A549 (cell line): ENCODE measurements around the gene SLC35F4. TPM values are rescaled to one million over a fixed set of nuclear protein-coding genes. Genes with fewer than 3 reads are reported as not detected.
"Not testable (repeated sequence)": the region's sequence is repeated elsewhere in the genome, so short reads cannot be mapped to it uniquely, and the experiment has no call there.

Experiments used
- ATAC-seq, 2 experiments: fragments of 200-7000 bp in 1 of 2; fragments of >200 bp in 1 of 2; cut with Nextera tagmentation in 1 of 2; cut with Tn5 transposase in 1 of 2; 3 replicates each; pipeline versions ENCODE4 v1.8.0 to v1.9.1; 2018 to 2020; ENCODE audit warnings: mild to moderate bottlenecking in 1 of 2, moderate library complexity in 1 of 2
- CTCF ChIA-PET: fragments of 300-600 bp; sonication (Branson Sonifier 250); formaldehyde crosslinking; extraction: SDS; loops from one replicate; lab custom pipeline; 2021; ENCODE audit warnings: antibody characterized with exemption, inconsistent platforms; lab: Yijun Ruan, JAX
- POLR2A ChIA-PET: fragments of 350-600 bp; formaldehyde crosslinking; extraction: SDS; loops from one replicate; lab custom pipeline; 2021; ENCODE audit warnings: antibody characterized with exemption, inconsistent platforms; lab: Yijun Ruan, JAX
- DNase-seq, 2 experiments: peaks; one replicate each; pipeline versions ENCODE4 v3.0.0 to v3.0.0-alpha.2; 2011 to 2016; ENCODE audit warnings: low read depth in 1 of 2, low spot score in 1 of 2
- FAIRE-seq: peaks from 2 replicates; lab custom pipeline; 2011; peaks lifted over from hg19 to GRCh38; lab: Jason Lieb, UNC
- H3K27ac ChIP-seq, 2 experiments: fragments of >200 bp; sonication (Bioruptor Twin); formaldehyde crosslinking; 3 replicates each; pipeline ENCODE4 v1.5.1; 2016 to 2017
- H3K4me1 ChIP-seq: fragments of >200 bp; sonication (Bioruptor Twin); formaldehyde crosslinking; 3 replicates; pipeline ENCODE4 v1.6.1; 2016
- H3K4me2 ChIP-seq: fragments of >200 bp; sonication (Bioruptor Twin); formaldehyde crosslinking; 3 replicates; pipeline ENCODE4 v1.6.1; 2016
- H3K4me3 ChIP-seq: fragments of >200 bp; sonication (Bioruptor Twin); formaldehyde crosslinking; 3 replicates; pipeline ENCODE4 v1.5.1; 2016
- H3K9me3 ChIP-seq: fragments of >200 bp; sonication (Bioruptor Twin); formaldehyde crosslinking; 3 replicates; pipeline ENCODE4 v1.6.1; 2016
- CBX2 ChIP-seq: fragments of 200-600 bp; sonication (generic); IDR thresholded peaks from 2 replicates; pipeline ENCODE4 v1.6.1; 2016; ENCODE audit warnings: low read depth, mild to moderate bottlenecking, borderline replicate concordance
- CEBPB ChIP-seq, 2 experiments: fragments of >200 bp in 1 of 2; sonication (Bioruptor Twin) in 1 of 2; formaldehyde crosslinking in 1 of 2; IDR thresholded peaks; 2 replicates each; pipeline ENCODE4 v1.6.1; 2012 to 2016
- CHD2 ChIP-seq: fragments of 150-350 bp; IDR thresholded peaks from 2 replicates; pipeline ENCODE4 v1.6.1; 2014; ENCODE audit warnings: low read length; ENCODE audit not compliant: partially characterized antibody
- EP300 ChIP-seq, 2 experiments: fragments of >200 bp; sonication (Bioruptor Twin); formaldehyde crosslinking; IDR thresholded peaks; 2 replicates in 1 of 2; 3 replicates in 1 of 2; pipeline ENCODE4 v1.6.1; 2016 to 2017
- ESRRA ChIP-seq: fragments of 150-350 bp; IDR thresholded peaks from 2 replicates; pipeline ENCODE4 v1.6.1; 2014; ENCODE audit warnings: mild to moderate bottlenecking, low read length, borderline replicate concordance
- HDAC2 ChIP-seq: fragments of 200-600 bp; sonication (generic); IDR thresholded peaks from 2 replicates; pipeline ENCODE4 v1.6.1; 2016
- NR3C1 ChIP-seq: fragments of >200 bp; sonication (Bioruptor Twin); formaldehyde crosslinking; IDR thresholded peaks from 3 replicates; pipeline ENCODE4 v1.6.1; 2017
- RAD21 ChIP-seq, 2 experiments: fragments of >200 bp in 1 of 2; sonication (Bioruptor Twin) in 1 of 2; formaldehyde crosslinking in 1 of 2; IDR thresholded peaks in 1 of 2; conservative IDR thresholded peaks in 1 of 2; 2 replicates in 1 of 2; 3 replicates in 1 of 2; pipeline ENCODE4 v1.6.1; 2012 to 2018; ENCODE audit warnings: inconsistent platforms in 1 of 2
- RNF2 ChIP-seq: fragments of 200-600 bp; sonication (generic); IDR thresholded peaks from 2 replicates; pipeline ENCODE4 v1.6.1; 2016; ENCODE audit warnings: low read depth, mild to moderate bottlenecking, antibody characterized with exemption, moderate library complexity, borderline replicate concordance
- ZFP36 ChIP-seq: fragments of 450-650 bp; IDR thresholded peaks from 2 replicates; pipeline ENCODE4 v1.6.1; 2014; ENCODE audit warnings: borderline replicate concordance; ENCODE audit not compliant: partially characterized antibody
- WGBS: methylation state at CpG from one replicate; pipeline ENCODE4 v1.1.6; 2017; ENCODE audit errors: missing lambda C conversion rate; 5-methylcytosine and 5-hydroxymethylcytosine counted together
- polyA plus RNA-seq, 4 experiments: library from polyadenylated mRNA; depleted of rRNA in 3 of 4; stranded (reverse); fragments of >200 nt; fragmentation: RNase III in 1 of 4; extraction: RNeasy Plus Mini Kit Qiagen cat#74134 plus additional on column Dnase treatment in 1 of 4; gene quantifications; 2 replicates in 3 of 4; 3 replicates in 1 of 4; pipeline ENCODE4 v1.2.3, GENCODE V29; 2011 to 2017
- TF ChIP-seq, protein P1 (sequence below): IDR thresholded peaks from 2 replicates; pipeline ENCODE4 v1.6.1; 2012; ENCODE audit warnings: low read depth, borderline replicate concordance
- TF ChIP-seq, protein P2 (sequence below): fragments of >200 bp; sonication (Bioruptor Twin); formaldehyde crosslinking; IDR thresholded peaks from 2 replicates; pipeline ENCODE4 v1.6.1; 2016

Gene SLC35F4
- polyA plus RNA-seq, 2 of the 4 experiments (the other 2 are of a cell fraction), result not detected

DNA sequence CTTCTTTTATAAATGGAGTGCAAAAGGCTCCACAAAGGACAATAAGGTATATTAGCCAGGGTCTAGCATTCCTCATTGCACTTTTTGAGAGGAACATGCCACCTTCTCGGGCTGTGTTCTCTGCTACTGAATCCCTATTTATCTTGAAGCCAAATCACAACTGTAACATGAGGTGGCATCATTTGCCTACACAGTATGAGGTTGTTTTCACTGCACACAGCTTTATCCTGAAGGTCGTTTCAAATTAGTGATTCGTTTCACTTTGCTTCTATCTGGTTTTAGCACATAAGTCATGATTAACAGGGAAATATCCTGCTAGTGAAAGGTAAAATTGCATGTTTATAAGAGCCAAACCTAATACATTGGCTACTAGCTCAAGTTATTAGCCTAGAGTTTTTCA, 153.8 kb downstream of the SLC35F4 start:
- TF ChIP-seq CBX2, result no peak
- TF ChIP-seq, all 56 proteins: peak for 0
- CTCF ChIA-PET, result interaction anchor here (1.2 kb wide), 1 partner anchor 18 kb away, joined by 4 read pairs; no protein-coding TSS in a partner anchor
- ATAC-seq (no peak), DNase-seq (no peak), FAIRE-seq (no peak)
- POLR2A ChIA-PET, result no interaction called here
- H3K4me3 ChIP-seq, result no peak overlapping the region
- H3K4me2 ChIP-seq, result no peak overlapping the region
- WGBS, result 0% methylated on average over 3 of the region's 3 CpGs
- H3K4me1 ChIP-seq, result no peaks in the 10 kb centered on the region
- H3K27ac ChIP-seq, result no peak overlapping the region
- H3K9me3 ChIP-seq, result peaks cover 9% of the 10 kb centered on the region; the same call in 1 of the 3 replicates

DNA sequence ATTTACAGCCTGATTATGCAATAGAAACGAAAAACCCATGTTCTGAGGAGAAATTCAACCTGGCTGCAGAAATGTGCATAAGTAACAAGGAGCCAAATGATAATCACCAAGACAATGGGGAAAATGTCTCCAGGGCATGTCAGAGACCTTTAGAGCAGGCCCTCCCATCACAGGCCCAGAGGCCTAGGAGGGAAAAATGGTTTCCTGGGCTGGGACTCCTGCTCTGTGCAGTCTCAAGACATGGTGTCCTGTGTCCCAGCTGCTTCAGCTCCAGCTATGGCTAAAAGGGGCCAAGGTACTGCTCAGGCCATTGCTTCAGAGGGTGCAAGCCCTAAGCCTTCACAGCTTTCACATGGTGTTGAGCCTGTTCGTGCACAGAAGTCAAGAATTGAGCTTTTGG, 156.0 kb downstream of the SLC35F4 start:
- 2% methylated on average over 2 of the region's 2 CpGs for WGBS
- no peak for FAIRE-seq
- no peaks in the 10 kb centered on the region for H3K4me1 ChIP-seq
- H3K9me3 ChIP-seq, result peaks cover 9% of the 10 kb centered on the region; the same call in 1 of the 3 replicates
- H3K4me2 ChIP-seq, result no peak overlapping the region
- ChIA-PET CTCF (interaction anchor here (0.8 kb wide), 1 partner anchor 17 kb away, joined by 3 read pairs; no protein-coding TSS in a partner anchor), POLR2A (no interaction called here)
- no peak overlapping the region for H3K4me3 ChIP-seq
- no peak for DNase-seq
- no peak overlapping the region for H3K27ac ChIP-seq
- peak; percentile 49 for TF ChIP-seq ZFP36
- TF ChIP-seq, protein P1, sequence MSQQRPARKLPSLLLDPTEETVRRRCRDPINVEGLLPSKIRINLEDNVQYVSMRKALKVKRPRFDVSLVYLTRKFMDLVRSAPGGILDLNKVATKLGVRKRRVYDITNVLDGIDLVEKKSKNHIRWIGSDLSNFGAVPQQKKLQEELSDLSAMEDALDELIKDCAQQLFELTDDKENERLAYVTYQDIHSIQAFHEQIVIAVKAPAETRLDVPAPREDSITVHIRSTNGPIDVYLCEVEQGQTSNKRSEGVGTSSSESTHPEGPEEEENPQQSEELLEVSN, result no peak
- ATAC-seq, result no peak

DNA sequence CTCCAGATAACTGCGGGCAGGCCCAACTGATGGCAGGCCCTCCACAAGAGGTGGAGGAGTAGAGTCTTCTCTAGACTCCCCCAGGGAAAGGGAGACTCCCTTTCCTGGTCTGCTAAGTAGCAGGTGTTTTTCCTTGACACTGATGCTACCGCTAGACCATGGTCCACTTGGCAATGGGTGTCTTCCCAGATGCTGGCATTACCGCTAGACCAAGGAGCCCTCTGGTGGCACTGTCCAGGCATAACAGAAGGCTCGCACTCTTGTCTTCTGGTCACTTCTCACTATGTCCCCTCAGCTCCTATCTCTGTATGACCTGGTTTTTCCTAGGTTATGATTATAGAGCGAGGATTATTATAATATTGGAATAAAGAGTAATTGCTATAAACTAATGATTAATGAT, 156.8 kb downstream of the SLC35F4 start:
- CTCF ChIA-PET, POLR2A ChIA-PET: not testable (repeated sequence)

DNA sequence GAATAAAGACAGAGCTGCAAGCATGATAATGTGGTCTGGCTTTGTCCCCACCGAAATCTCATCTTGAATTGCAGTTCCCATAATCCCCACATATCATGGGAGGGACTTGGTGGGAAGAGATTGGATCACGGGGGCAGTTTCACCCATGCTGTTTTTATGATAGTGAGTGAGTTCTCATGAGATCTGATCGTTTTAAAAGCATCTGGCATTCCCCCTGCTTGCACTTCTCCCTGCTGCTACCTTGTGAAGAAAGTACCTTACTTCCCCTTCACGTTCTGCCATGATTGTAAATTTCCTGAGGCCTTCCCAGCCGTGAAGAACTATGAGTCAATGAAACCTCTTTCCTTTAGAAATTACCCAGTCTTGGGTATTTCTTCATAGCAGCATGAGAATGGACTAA, 158.7 kb downstream of the SLC35F4 start:
- no peak overlapping the region for H3K27ac ChIP-seq
- H3K9me3 ChIP-seq, result peaks cover 9% of the 10 kb centered on the region; the same call in 1 of the 3 replicates
- WGBS, result 2% methylated on average over 5 of the region's 5 CpGs
- TF ChIP-seq RNF2 (no peak), CHD2 (no peak), NR3C1 (no peak), EP300 (IDR thresholded peaks at IDR 0.05) (no peak), ESRRA (no peak), HDAC2 (no peak)
- TF ChIP-seq, protein P2, sequence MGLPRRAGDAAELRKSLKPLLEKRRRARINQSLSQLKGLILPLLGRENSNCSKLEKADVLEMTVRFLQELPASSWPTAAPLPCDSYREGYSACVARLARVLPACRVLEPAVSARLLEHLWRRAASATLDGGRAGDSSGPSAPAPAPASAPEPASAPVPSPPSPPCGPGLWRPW, result no peak
- CTCF ChIA-PET, result interaction anchor here (1.3 to 1.8 kb wide), 2 partner anchors 15 to 164 kb away, joined by 5 read pairs; no protein-coding TSS in a partner anchor
- no peaks in the 10 kb centered on the region for H3K4me1 ChIP-seq
- no peak for ATAC-seq
- POLR2A ChIA-PET, result no interaction called here
- no peak overlapping the region for H3K4me2 ChIP-seq
- DNase-seq, result no peak
- FAIRE-seq, result no peak
- H3K4me3 ChIP-seq, result no peak overlapping the region

More for the DNA sequence above, 156.8 kb downstream of the SLC35F4 start:
- ATAC-seq, H3K9me3 ChIP-seq, H3K4me1 ChIP-seq, H3K4me2 ChIP-seq, H3K27ac ChIP-seq, H3K4me3 ChIP-seq, FAIRE-seq: not testable (repeated sequence)
- 33% methylated on average over 5 of the region's 5 CpGs for WGBS
- DNase-seq, result peak in 1 of 2 experiments; percentile 11
- TF ChIP-seq RAD21 (conservative IDR thresholded peaks at IDR 0.05 in 1 of 2, IDR thresholded peaks at IDR 0.05 in 1 of 2), result peak in 1 of 2 experiments; percentile 19; a peak in 1 of 5 replicates

DNA sequence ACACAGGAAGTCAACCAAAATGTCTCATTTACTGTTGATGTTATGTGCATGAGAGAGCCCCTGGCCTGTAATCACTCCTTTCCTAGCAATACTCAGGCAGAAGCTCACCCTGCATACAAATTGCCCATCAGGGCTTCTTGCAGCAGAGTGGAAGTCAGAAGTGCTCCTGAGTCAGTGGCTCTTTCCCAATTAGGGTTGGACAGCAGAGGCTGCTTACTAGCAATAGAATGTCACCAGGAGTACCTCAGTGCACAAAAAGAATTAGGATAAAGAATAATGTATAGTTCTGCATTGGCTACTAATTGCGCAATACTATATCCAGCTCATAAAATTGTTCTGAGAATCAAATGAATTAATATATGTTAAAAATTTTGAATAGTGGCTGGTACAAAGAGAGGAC, 161.1 kb downstream of the SLC35F4 start:
- no peaks in the 10 kb centered on the region for H3K4me1 ChIP-seq
- ATAC-seq (no peak), FAIRE-seq (no peak), DNase-seq (no peak)
- H3K4me3 ChIP-seq, result no peak overlapping the region
- H3K9me3 ChIP-seq, result no peaks in the 10 kb centered on the region
- TF ChIP-seq ZFP36 (no peak), CEBPB (IDR thresholded peaks at IDR 0.05) (peak; percentile 83 to 84), EP300 (IDR thresholded peaks at IDR 0.05) (no peak)
- POLR2A ChIA-PET, result no interaction called here
- H3K4me2 ChIP-seq, result no peak overlapping the region
- H3K27ac ChIP-seq, result no peak overlapping the region
- CTCF ChIA-PET, result interaction anchor here (0.8 to 2.6 kb wide), 2 partner anchors 13 to 167 kb away, joined by 3 to 13 read pairs; no protein-coding TSS in a partner anchor
- 92% methylated on average over 1 of the region's 1 CpG for WGBS
